DOHH2 (cell line): Measurements from ENCODE around the gene ANO4.

ENCODE experiments used
- EZH2phosphoT487 ChIP-seq: fragments of 200-600 bp; sonication (generic); IDR thresholded peaks from 2 replicates; pipeline ENCODE4 v1.6.1; 2017; ENCODE audit warnings: borderline replicate concordance, mild to moderate bottlenecking, antibody characterized with exemption, low read length, moderate library complexity, mixed read lengths
- TF ChIP-seq, protein P1 (sequence below): fragments of 200-600 bp; sonication (generic); IDR thresholded peaks from one replicate; pipeline ENCODE4 v1.5.1; 2014; ENCODE audit warnings: antibody characterized with exemption, mild to moderate bottlenecking, low read depth, low read length; ENCODE audit not compliant: poor library complexity, severe bottlenecking

DNA sequence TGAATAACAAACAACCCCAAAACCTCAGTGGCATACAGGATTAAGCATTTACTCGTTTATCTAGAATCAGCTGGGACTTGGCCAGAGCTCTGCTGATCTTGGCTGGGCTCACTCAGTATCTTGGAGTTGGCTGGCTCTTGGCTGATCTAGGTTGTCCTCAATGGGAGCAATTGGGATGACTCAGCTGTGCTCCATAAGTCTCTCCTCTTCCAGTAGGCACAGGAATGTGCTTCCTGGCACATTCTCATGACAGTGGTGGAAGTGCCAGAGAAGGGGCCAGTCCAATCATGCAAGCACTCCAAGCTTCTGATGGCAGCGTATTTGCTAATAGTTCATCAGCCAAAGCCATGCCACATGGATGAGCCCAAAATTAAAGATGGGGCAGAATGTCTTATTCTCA lies 41.7 kb upstream of the ANO4 start:
- TF ChIP-seq, protein P1, sequence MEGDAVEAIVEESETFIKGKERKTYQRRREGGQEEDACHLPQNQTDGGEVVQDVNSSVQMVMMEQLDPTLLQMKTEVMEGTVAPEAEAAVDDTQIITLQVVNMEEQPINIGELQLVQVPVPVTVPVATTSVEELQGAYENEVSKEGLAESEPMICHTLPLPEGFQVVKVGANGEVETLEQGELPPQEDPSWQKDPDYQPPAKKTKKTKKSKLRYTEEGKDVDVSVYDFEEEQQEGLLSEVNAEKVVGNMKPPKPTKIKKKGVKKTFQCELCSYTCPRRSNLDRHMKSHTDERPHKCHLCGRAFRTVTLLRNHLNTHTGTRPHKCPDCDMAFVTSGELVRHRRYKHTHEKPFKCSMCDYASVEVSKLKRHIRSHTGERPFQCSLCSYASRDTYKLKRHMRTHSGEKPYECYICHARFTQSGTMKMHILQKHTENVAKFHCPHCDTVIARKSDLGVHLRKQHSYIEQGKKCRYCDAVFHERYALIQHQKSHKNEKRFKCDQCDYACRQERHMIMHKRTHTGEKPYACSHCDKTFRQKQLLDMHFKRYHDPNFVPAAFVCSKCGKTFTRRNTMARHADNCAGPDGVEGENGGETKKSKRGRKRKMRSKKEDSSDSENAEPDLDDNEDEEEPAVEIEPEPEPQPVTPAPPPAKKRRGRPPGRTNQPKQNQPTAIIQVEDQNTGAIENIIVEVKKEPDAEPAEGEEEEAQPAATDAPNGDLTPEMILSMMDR: no peak
- no peak for TF ChIP-seq EZH2phosphoT487
